ENCODE measurements around the gene OTX2.

Gene OTX2

DNA sequence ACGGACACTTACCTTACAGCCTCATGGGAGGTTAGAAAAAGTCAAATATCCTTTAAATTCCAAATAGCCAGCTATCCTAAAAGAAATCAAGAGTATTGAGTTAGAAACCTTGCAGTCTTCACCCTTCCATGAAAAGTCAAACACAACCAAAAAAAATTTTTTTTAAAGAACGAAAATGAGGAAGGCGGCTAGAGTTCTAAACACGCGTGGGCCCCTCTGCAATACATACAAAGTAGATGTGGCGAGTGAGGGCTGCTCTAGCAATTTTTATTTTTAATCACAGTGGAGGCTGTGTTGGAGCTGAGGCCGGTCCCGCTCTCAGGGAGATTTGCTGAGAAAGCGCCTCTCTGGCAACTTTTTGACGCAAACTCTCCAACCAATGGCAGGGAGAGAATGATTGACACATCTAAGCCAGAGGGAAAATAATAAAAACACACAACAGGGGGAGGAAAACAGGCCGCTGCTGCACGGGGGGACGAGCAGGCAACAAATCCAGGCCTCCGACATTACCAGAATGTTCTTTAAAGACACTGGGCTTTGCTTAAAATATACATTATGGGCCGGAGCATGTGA lies at the start of gene OTX2:
Gene OTX2 (minus strand): TSS at position 333 of the 573 bp plus-strand sequence. CDS start 5,023 bp downstream, outside the sequence.
- no peak for DNase-seq (ENCODE audit: low read depth)

GRCh38 chr14:56858422-56858821 lies 48.1 kb upstream of the OTX2 start:
- no peak for DNase-seq (ENCODE audit: low read depth)

- no peak for DNase-seq (ENCODE audit: low read depth)
Measured at GRCh38 chr14:56857216-56857615, 46.9 kb upstream of the OTX2 start.

- DNase-seq (ENCODE audit: low read depth): no peak
Measured at GRCh38 chr14:56855891-56856461, 45.7 kb upstream of the OTX2 start.

DNA sequence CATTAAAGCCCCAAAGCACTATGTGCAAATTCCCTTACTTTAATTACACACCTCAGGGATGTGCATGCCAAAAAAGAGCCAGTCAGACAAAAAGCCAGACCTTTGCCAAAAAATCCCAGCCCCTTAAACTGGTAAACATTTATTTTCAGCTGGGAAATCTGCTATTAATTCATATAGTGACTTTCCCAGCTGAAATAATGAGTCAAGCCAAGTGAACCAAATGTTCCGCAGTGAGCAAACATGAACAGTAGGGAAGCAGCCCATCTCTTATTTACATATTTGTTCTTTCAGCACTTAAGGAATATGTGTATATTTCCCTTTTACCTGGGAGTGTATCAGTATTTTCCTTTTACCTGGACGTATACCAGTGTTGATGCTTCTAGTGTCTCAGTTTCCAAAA lies 44.0 kb upstream of the OTX2 start:
- DNase-seq (ENCODE audit: low read depth): no peak

GRCh38 chr14:56846970-56847930 lies 37.0 kb upstream of the OTX2 start:
- no peak for DNase-seq (ENCODE audit: low read depth)

DNA sequence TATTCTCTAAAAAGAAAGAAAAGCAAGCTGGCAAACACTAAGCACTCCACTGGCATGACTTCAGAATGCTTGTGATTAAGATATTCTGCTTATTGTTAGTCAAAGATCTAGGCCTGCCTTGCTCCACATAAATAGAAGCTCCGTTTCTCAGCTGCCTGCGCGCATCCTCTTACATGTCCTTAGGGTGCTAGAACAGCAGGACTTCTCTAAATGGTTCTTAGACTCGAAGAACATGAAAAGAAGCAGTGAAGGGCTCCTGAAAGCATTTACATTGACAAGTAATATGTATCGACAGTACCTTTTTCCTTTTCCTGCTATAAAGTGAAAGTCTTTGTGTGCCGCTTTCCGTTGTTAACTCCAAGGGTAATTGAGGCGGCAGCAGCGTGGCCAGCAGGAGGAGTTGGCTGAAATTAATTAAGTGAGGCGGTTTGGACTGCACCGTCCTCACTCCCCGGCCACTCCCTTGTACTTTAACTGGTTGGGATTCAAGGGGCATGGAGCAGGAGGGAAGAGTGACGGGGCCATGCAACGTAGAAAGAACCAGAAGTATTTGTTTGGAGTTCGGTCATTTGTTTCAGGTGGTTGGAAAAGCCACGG lies 34.2 kb upstream of the OTX2 start:
- DNase-seq (ENCODE audit: low read depth): no peak

GRCh38 chr14:56841611-56842010 lies 31.3 kb upstream of the OTX2 start:
- no peak for DNase-seq (ENCODE audit: low read depth)

GRCh38 chr14:56840221-56840620 lies 29.9 kb upstream of the OTX2 start:
- DNase-seq (ENCODE audit: low read depth): no peak

GRCh38 chr14:56829151-56829550 lies 18.9 kb upstream of the OTX2 start:
- no peak for DNase-seq (ENCODE audit: low read depth)

- DNase-seq (ENCODE audit: low read depth): no peak
Measured at GRCh38 chr14:56826214-56826613, 15.9 kb upstream of the OTX2 start.

DNA sequence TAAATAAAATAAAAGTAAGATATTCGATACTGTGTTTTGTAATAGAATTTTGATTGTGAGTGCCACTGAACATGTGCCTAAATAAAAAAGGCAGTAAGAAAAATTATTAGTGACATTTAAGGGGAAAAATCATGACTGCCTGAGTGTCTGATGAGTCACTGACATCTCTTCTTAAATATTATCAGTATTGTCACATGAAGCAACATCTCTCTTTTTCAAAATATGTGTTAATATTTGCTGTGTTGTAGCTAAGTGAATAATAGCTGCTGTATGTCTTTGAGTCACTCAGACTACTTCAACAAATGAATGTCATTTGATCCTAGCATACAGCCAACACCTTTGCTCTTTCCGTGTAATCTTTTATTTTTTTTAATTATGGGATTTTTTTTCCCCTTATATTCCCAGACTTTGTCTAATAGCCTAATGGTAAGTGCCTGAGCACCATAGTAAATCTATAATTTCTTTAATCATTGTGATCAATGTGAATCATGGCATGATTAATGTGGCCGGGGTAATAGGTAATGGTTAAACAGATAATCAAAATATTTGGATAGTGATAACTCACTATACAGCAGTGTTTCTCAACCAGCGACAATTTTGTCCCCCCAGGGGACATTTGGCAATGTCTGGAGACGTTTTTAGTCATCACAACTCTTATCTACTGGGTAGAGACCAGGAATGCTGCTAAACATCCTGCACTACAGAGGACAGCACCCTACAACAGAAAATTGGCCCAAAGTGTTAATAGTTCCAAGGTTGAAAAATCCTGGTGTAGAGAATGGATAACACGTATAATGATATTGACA lies 11.7 kb upstream of the OTX2 start:
- no peak for DNase-seq (ENCODE audit: low read depth)

DNA sequence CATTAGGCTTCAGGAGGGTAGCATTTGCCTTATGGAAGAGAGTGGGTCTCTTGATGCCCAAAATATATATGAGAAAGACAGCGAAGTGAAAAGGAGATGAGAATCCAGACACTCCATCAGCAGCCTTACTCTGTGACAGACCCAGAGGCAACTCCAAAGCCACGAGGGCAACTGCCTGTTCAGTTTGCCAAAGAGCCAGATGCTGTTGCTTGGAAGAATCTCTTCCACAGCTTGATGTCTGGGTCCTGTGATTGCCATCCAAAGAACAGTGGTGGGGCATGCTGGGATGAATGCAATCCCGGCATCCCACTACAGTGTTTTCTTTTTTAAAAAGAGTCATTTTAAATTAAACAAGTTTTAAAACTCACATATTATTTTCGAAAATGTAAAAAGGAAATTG lies 10.9 kb upstream of the OTX2 start:
- no peak for DNase-seq (ENCODE audit: low read depth)

GRCh38 chr14:56817396-56817921 lies 7.2 kb upstream of the OTX2 start:
- no peak for DNase-seq (ENCODE audit: low read depth)

- no peak for DNase-seq (ENCODE audit: low read depth)
Measured at GRCh38 chr14:56816574-56817391, 6.5 kb upstream of the OTX2 start.

- no peak for DNase-seq (ENCODE audit: low read depth)
Measured at GRCh38 chr14:56815745-56816144, 5.5 kb upstream of the OTX2 start.

DNA sequence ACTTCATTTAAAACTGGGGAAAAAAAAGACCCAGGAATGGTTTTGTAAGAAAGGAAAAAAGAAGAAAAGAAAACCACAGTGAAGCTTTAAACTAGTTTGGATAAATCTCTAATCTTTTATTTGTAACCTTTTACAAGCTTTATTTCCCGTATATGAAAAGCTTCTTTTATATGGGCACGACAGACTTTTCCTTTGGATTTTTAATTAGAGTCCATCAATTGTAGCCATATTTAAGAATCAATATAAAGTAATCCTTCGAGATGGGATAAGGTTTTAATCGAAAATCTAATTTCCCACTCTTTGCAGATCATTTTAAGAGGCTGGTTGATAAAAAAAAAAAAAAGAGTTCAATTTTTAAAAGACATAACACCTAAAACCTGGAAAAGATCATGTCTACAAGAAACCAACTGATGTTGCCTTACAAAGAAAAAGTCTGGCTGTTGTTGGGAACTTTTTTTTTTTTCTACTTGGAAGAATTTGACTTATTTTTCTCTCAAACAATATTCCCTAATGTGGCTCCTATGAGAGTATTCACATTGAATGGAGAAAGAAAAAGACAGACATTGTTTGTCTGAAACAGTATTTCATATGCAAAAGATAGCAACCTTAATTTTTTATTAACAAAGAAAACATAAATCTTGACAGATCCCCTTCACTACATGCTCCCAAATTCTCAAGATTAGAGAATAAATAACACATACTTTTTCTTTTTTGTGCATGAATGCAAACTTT lies 4.9 kb upstream of the OTX2 start:
- no peak for DNase-seq (ENCODE audit: low read depth)

DNA sequence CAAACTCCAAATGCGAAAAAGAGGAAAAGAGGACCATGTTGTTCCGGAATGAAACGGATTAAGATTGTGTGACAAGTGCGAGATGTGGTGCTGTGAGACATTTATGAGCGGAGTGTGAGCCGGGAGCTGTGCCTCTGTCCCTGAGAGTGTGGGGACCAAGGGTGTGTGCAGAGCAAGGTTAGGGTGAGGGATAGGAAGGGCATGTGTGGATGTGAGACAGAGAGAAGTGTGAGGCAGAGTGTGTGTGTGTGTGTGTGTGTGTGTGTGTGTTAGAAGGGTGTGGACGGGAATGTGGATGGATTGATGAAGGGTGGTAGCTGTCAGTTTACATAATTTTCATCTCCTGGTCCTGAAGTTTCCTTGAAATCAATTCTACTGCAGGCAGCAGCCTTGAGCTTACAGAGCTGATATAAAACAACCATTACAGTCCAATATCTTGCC lies 4.3 kb upstream of the OTX2 start:
- no peak for DNase-seq (ENCODE audit: low read depth)

DNA sequence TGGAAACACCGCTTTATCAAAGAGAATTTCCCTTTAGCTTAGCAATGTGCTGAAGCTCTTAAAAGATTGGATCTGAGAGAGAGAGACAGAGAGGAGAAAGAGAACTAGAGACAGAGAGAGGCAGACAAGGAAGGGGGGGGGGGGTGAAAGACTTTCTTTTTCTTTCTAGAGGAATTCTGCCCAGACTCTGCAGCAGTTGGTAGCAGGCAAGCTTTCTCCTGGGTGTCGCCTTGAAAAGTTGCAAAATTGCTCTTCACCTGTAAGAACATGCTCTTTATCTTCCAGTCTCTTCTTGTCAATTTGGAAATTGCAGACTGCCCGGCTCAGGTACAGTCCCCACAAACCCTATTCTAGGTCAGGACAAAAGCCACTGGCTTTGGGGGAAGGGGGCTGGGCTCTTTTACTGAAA lies 2.9 kb upstream of the OTX2 start:
- no peak for DNase-seq (ENCODE audit: low read depth)
